ENCODE measurements around the gene UCN2.
A peak's percentile ranks its signal among the peaks of the same experiment; 100 is the strongest.
"Not testable (repeated sequence)": the region's sequence is repeated elsewhere in the genome, so short reads cannot be mapped to it uniquely, and the experiment has no call there.

UCN2 gene

DNA sequence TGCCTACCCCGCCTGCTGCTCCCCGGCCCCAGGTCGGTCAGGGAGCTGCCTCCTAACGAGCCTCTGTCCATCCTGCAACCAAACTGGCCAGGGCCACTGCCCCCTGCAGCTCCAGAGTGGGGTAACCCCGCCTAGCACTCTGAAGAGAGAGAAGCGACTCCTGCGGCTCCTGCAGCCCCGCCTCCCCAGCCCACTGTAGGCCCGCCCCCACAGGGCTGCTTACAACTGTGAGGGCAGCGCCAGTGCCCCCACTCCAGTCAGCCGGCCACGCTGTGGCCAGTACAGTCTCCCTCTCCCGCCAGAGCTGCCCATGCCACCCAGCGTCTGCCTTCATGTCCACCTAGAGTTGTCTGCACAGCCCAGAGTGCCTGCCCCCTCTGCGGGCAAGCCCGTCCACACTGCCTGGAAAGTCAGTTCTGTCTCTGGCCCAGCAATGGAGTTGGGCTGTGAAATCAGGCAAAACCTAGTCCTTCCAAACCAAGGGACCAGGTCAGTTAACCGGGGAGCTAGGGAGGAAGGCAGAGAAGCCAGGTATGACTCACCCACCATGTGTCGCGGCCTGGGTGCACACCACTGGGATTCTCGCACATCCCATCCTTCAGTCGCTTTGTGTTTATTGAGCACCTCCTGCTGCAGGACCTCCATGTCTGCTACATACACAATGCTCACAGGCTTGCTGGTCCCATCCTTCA is 2.4 kb downstream of the UCN2 start:
- no peak for DNase-seq (ENCODE audit: low read depth)

GRCh38 chr3:48560648-48561018 is 2.9 kb downstream of the UCN2 start:
- DNase-seq (ENCODE audit: low read depth), result no peak

GRCh38 chr3:48558493-48559134 is 5.0 kb downstream of the UCN2 start:
- DNase-seq (ENCODE audit: low read depth), result no peak

DNA sequence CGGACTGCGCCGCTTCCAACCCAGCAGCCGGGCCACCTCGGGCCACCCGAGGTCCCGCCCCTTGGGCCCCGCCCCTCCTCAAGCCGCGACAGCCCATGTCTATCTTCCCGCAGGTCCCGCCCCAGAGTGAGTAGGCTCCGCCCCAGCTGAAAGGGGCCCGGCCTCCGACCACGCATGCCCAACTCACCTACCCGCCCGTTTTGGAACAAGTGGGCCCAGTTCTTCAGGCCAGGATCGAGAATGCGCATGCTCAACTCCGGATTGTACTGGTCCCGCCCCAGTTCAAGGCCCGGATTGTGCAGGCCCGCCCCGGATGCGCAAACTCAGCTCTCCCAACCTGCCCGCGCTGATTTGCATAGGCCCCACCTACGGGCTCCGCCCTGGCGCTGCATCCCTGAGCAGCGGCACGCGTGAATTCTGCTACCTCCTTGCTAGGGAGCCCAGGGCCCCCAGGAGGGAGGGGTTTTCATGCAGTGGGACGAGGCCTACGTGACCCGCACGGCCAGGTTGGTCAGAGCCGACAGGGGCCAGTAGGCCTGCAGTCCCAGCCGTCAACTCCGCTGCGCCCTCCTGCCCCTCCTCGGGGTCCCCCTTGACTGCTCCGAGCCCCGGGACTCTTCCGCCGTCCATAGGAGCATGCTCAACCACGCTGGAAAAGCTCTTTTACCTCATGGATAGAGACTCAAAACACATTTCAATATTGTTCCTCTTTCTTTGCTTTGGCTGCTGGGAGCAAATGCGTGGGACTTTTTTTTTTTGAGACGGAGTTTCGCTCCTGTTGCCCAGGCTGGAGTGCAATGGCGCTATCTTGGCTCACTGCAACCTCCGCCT is 6.6 kb downstream of the UCN2 start, which contains the start of gene PFKFB4:
Gene PFKFB4 (minus strand): TSS at position 8 of the 831 bp plus-strand sequence. CDS start 26 bp downstream, outside the sequence.
- DNase-seq (ENCODE audit: low read depth), result peak; percentile 98

GRCh38 chr3:48555949-48556795 is 7.4 kb downstream of the UCN2 start:
- no peak for DNase-seq (ENCODE audit: low read depth)

DNA sequence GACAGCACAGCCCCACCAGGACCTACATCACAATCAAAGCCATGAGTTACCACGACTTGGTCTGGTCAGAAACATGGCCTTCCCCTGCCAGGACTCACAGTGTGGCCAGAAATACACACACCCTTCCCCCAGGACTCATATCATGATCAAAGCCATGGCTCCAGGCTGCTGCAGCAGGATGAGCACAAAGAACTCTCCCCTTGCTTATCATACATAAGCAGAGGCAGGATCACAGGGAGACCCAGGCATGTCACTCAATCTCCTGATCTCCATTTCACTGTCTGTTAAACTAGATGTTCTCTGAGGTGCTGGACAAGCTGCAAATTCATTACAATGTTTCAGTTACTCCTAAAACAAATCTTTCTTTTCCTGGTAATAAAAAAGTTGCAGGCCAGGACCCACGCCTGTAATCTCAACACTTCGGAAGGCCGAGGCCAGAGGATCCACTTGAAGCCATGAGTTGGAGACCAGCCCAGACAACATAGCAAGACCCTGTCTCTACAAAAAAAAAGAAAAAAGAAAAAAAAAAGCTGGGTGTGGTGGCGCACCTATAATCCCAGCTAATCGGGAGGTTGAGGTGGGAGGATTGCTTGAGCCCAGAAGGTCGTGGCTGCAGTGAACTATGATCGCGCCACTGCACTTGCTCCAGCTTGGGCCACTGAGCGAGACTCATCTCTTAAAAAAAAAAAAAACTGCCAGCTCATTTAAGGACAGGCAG is 8.2 kb downstream of the UCN2 start:
- DNase-seq (ENCODE audit: low read depth), result no peak

GRCh38 chr3:48553886-48554845 is 9.4 kb downstream of the UCN2 start:
- no peak for DNase-seq (ENCODE audit: low read depth)

DNA sequence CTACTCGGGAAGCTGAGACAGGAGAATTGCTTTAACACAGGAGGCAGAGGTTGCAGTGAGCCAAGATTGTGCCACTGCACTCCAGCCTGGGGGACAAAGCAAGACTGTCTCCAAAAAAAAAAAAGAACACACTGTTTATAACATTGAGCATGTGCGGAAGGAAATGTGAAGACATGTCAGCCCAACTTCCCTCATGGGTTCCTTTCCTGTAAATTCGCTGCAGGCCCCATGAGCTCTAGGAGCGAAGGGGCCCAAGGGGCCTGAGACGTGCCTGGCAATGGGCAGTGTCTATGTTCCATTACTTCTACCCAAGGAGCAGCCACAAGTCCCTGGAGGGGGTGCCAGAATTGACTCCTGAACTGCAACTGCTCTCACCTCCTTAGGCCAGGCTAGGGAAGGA is 10.2 kb downstream of the UCN2 start:
- DNase-seq (ENCODE audit: low read depth), result no peak

GRCh38 chr3:48552111-48552951 is 11.2 kb downstream of the UCN2 start:
- no peak for DNase-seq (ENCODE audit: low read depth)

DNA sequence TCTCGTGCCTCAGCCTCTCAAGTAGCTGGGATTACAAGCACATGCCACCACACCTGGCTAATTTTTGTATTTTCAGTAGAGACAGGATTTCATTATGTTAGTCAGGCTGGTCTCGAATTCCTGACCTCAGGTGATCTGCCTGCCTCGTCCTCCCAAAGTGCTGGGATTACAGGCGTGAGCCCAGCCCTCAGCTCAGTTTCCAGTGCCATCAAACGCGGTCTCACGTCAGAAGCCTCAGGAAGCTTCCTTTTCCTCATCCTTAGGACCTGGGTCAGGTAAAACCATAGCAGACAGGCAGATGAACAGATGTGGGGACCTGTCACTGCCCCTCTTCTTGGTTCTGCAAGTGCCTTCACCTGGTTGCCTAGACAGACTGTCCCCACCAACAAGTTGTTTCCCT is 11.9 kb downstream of the UCN2 start:
- DNase-seq (ENCODE audit: low read depth), result not testable (repeated sequence)

- no peak for DNase-seq (ENCODE audit: low read depth)
These were observed 14.6 kb downstream of the UCN2 start for GRCh38 chr3:48548729-48549705.

DNA sequence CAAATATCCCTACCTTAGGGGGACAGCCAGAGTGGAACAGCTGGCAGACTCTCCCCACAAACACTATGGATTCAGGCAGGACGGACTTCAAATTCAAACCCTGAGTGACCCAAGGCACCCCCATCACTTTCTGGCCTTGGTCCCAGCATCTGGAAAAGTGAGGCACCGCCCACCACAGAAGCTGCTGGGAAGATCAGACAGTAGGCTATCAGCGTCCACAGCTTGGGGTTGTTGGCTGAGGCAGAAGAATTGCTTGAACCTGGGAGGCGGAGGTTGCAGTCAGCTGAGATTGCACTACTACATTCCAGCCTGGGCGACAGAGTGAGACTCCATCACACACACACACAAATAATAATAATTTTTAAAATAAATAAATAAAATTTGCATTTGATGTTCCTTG is 15.5 kb downstream of the UCN2 start:
- DNase-seq (ENCODE audit: low read depth), result no peak

DNA sequence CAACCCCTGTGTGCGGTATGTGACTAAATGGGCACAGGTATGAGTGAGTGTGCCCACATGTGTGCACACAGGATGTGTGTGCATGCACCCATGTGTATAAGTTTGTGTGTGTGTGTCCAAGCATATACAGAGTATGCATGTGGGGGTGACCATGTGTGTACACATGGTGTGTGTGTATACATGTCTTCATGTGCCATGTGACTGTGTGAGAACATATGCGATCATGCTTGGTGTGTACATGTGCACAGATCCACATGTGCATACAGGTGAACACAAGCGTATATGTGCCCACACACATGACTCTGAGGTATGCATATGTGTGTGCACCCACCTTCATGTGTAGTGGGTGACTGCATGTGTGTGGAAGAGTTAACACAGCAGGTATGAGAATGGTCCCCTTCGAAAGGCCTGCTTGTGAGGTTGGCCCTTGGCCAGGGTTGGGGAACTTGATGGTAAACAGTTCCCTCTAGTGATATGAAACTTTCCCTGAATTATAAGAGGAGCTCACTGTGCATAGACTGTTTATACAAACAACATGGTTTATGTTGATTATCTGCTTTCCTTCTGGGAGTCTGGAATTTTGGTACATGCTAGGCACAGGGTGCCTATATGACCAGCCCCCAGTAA is 17.3 kb downstream of the UCN2 start:
- DNase-seq (ENCODE audit: low read depth), result no peak

DNA sequence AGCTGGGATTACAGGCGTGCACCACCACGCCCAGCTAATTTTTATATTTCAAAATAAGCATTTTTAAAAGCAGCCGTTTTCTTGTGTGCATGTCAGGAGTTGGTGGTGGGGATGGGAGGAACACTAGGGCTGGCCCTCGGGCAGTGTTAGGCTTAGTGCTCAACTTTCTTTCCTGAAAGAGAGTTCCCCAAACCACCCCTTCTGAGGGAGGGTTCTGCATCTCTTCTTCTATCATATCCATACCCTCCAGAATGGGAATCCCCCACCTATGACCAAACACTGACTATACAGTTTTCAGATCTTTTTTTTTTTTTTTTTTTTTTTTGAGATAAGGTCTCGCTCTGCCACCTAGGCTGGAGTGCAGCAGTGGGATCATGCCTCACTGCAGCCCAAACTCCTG is 19.4 kb downstream of the UCN2 start:
- no peak for DNase-seq (ENCODE audit: low read depth)

- DNase-seq (ENCODE audit: low read depth), result no peak
These were observed 20.2 kb downstream of the UCN2 start for GRCh38 chr3:48543271-48543866.

DNA sequence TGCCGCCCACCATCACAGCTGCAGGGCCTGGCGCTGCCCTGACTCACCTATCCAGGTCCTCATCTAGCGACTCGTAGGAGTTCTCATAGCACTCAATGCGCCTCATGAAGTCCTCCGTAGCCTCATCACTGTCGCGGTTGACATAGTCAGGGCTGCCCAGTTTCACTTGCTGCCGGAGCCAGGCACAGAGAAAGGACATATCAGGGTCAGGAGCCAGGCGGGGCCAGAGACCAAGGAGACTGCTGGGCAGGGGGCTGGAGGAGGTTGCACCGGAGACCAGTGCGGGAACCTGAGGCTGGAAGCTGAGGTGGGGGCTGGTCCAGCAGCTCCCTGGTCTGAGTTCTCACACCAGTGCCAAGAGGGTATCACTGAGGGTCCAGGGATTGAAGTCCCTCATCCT is 25.1 kb downstream of the UCN2 start:
- DNase-seq (ENCODE audit: low read depth), result no peak

- no peak for DNase-seq (ENCODE audit: low read depth)
These were observed 26.8 kb downstream of the UCN2 start for GRCh38 chr3:48536785-48537184.

All from HS-27A (cell line).